Endodermal cell (in vitro differentiated cells): Measurements from ENCODE around the gene RRAS. TPM values are rescaled to one million over a fixed set of nuclear protein-coding genes. Genes with fewer than 3 reads are reported as not detected.

ENCODE experiments used
- DNase-seq: peaks from one replicate; pipeline ENCODE4 v3.0.0-alpha.2; 2017
- H3K27ac ChIP-seq: 2 replicates; pipeline ENCODE4 v1.5.1; 2013; ENCODE audit warnings: mild to moderate bottlenecking, low read depth, low read length, moderate library complexity
- H3K27me3 ChIP-seq: 2 replicates; pipeline ENCODE4 v1.6.1; 2013; ENCODE audit warnings: mild to moderate bottlenecking, low read length, moderate library complexity; ENCODE audit not compliant: insufficient read depth, control insufficient read depth, poor library complexity, severe bottlenecking
- H3K36me3 ChIP-seq: 2 replicates; pipeline ENCODE4 v1.7.0; 2013; ENCODE audit warnings: mild to moderate bottlenecking, low read length, moderate library complexity; ENCODE audit not compliant: control insufficient read depth, insufficient read depth
- H3K4me1 ChIP-seq: one replicate; pipeline ENCODE4 v1.7.0; 2013; ENCODE audit warnings: low read length; ENCODE audit not compliant: control insufficient read depth, insufficient read depth
- H3K4me3 ChIP-seq: 2 replicates; pipeline ENCODE4 v1.5.1; 2013; ENCODE audit warnings: mild to moderate bottlenecking, low read length, moderate library complexity
- H3K9ac ChIP-seq: 2 replicates; pipeline ENCODE4 v1.6.1; 2013; ENCODE audit warnings: mild to moderate bottlenecking, low read length, moderate library complexity; ENCODE audit not compliant: poor library complexity, severe bottlenecking; ENCODE audit errors: extremely low read depth
- H3K9me3 ChIP-seq: 2 replicates; pipeline ENCODE4 v1.6.1; 2013; ENCODE audit warnings: mild to moderate bottlenecking, low read length, moderate library complexity; ENCODE audit not compliant: control insufficient read depth
- H3K27ac Mint-ChIP-seq: 2 replicates; pipeline ENCODE4 v1.8.0; 2020; ENCODE audit warnings: mixed read lengths
- H3K27me3 Mint-ChIP-seq: 2 replicates; pipeline ENCODE4 v1.8.0; 2021; ENCODE audit warnings: mild to moderate bottlenecking, mixed read lengths; ENCODE audit not compliant: insufficient read depth
- H3K36me3 Mint-ChIP-seq: 2 replicates; pipeline ENCODE4 v1.8.0; 2020; ENCODE audit warnings: low read depth, mixed read lengths
- H3K4me1 Mint-ChIP-seq: 2 replicates; pipeline ENCODE4 v1.8.0; 2020; ENCODE audit warnings: mixed read lengths
- H3K4me3 Mint-ChIP-seq: 2 replicates; pipeline ENCODE4 v1.8.0; 2020; ENCODE audit warnings: mild to moderate bottlenecking, moderate library complexity, mixed read lengths
- H3K9me3 Mint-ChIP-seq: 2 replicates; pipeline ENCODE4 v1.8.0; 2020; ENCODE audit warnings: mild to moderate bottlenecking, mixed read lengths
- CTCF ChIP-seq: fragments of 200-600 bp; sonication (generic); conservative IDR thresholded peaks from 2 replicates; pipeline ENCODE4 v1.5.0; 2021; ENCODE audit warnings: antibody characterized with exemption, mild to moderate bottlenecking
- WGBS, 2 experiments: methylation state at CpG; one replicate each; pipeline versions ENCODE4 v1.1.5 to v1.1.7; 2013; ENCODE audit warnings: missing lambda C conversion rate in 2 of 2, mixed read lengths in 1 of 2; ENCODE audit not compliant: insufficient coverage in 1 of 2, insufficient read length in 1 of 2; 5-methylcytosine and 5-hydroxymethylcytosine counted together
- total RNA-seq, 2 donors: library from RNA; stranded (reverse); fragmentation: NEBNext Ultra II Directional in 1 of 2; extraction: Animal tissue kit (Norgen Biotek cat#: 25700) in 1 of 2; gene quantifications; 2 replicates in 1 of 2; 3 replicates in 1 of 2; pipeline ENCODE4 v1.2.1, GENCODE V29; 2021

RRAS gene
- total RNA-seq, 2 donors from 2014 or later: 5.8 to 7.3 TPM

GRCh38 chr19:49681830-49682229 is 41.9 kb upstream of the RRAS start:
- Mint-ChIP-seq H3K4me1 (peaks cover 22% of the 10 kb centered on the region), H3K36me3 (peaks cover 46% of the 10 kb centered on the region), H3K27me3 (no peaks in the 10 kb centered on the region), H3K27ac (no peak overlapping the region), H3K4me3 (no peak overlapping the region), H3K9me3 (no peaks in the 10 kb centered on the region)
- H3K4me1 ChIP-seq: peaks cover 14% of the 10 kb centered on the region
- H3K4me3 ChIP-seq: no peak overlapping the region
- peak; percentile 38 for DNase-seq
- WGBS, 2 experiments: 96 to 97% methylated on average over 15 to 19 of the region's 19 CpGs
- H3K27ac ChIP-seq: no peak overlapping the region
- H3K9ac ChIP-seq: no peak overlapping the region
- H3K27me3 ChIP-seq: no peaks in the 10 kb centered on the region
- TF ChIP-seq CTCF: no peak
- no peaks in the 10 kb centered on the region for H3K9me3 ChIP-seq
- peaks cover 52% of the 10 kb centered on the region for H3K36me3 ChIP-seq

- Mint-ChIP-seq H3K4me3 (peak overlapping the region; percentile 97), H3K27me3 (no peaks in the 10 kb centered on the region), H3K9me3 (no peaks in the 10 kb centered on the region), H3K4me1 (peaks cover 24% of the 10 kb centered on the region), H3K36me3 (peaks cover 39% of the 10 kb centered on the region), H3K27ac (peak overlapping the region; percentile 89)
- Histone ChIP-seq H3K36me3 (peaks cover 45% of the 10 kb centered on the region), H3K9ac (peak overlapping the region; percentile 2), H3K9me3 (no peaks in the 10 kb centered on the region), H3K27me3 (no peaks in the 10 kb centered on the region), H3K4me3 (peak overlapping the region; percentile 83), H3K27ac (peak overlapping the region; percentile 68), H3K4me1 (peaks cover 14% of the 10 kb centered on the region)
- TF ChIP-seq CTCF: peak; percentile 99
- 27 to 39% methylated on average over 13 to 40 of the region's 40 CpGs for WGBS, 2 experiments
- peak; percentile 99 for DNase-seq
These were observed 40.7 kb upstream of the RRAS start for GRCh38 chr19:49680421-49681351.

- peaks cover 14% of the 10 kb centered on the region for H3K4me1 ChIP-seq
- WGBS, 2 experiments: 22 to 53% methylated on average over 1 to 10 of the region's 10 CpGs
- H3K4me1 Mint-ChIP-seq: peaks cover 24% of the 10 kb centered on the region
- DNase-seq: peak; percentile 62
- peak overlapping the region; percentile 97 for H3K4me3 Mint-ChIP-seq
- H3K4me3 ChIP-seq: peak overlapping the region; percentile 83
- H3K27ac Mint-ChIP-seq: peak overlapping the region; percentile 89
- peaks cover 31% of the 10 kb centered on the region for H3K36me3 Mint-ChIP-seq
- peak overlapping the region; percentile 2 for H3K9ac ChIP-seq
- H3K9me3 ChIP-seq: no peaks in the 10 kb centered on the region
- H3K27me3 Mint-ChIP-seq: no peaks in the 10 kb centered on the region
- H3K27me3 ChIP-seq: no peaks in the 10 kb centered on the region
- no peak for TF ChIP-seq CTCF
- peak overlapping the region; percentile 68 for H3K27ac ChIP-seq
- peaks cover 38% of the 10 kb centered on the region for H3K36me3 ChIP-seq
- no peaks in the 10 kb centered on the region for H3K9me3 Mint-ChIP-seq
These were observed 39.9 kb upstream of the RRAS start for GRCh38 chr19:49679771-49680413.
